ENCODE data around the gene CHD5.

CHD5 gene

DNA sequence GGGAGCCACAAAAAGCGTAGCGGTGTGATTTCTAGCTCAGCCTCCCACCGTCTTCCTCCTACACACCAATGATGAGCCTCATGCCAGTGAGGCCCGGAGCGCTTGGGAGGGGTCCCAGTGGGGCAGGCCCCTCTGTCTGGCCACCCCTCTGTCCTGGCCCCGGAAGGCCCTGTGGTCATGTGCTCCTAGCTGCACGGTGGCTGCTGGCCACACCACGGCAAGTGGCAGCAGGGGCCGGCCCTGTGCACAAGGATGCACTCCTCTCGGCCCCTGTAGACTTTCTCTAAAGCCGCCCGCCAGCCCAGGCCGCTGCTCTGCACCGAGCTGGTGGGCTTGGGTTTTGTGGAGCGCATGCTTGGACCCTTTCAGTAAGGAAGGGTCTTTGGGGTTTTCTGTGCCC lies 80.8 kb downstream of the CHD5 start:
- no peak for DNase-seq (ENCODE audit: low spot score)

DNA sequence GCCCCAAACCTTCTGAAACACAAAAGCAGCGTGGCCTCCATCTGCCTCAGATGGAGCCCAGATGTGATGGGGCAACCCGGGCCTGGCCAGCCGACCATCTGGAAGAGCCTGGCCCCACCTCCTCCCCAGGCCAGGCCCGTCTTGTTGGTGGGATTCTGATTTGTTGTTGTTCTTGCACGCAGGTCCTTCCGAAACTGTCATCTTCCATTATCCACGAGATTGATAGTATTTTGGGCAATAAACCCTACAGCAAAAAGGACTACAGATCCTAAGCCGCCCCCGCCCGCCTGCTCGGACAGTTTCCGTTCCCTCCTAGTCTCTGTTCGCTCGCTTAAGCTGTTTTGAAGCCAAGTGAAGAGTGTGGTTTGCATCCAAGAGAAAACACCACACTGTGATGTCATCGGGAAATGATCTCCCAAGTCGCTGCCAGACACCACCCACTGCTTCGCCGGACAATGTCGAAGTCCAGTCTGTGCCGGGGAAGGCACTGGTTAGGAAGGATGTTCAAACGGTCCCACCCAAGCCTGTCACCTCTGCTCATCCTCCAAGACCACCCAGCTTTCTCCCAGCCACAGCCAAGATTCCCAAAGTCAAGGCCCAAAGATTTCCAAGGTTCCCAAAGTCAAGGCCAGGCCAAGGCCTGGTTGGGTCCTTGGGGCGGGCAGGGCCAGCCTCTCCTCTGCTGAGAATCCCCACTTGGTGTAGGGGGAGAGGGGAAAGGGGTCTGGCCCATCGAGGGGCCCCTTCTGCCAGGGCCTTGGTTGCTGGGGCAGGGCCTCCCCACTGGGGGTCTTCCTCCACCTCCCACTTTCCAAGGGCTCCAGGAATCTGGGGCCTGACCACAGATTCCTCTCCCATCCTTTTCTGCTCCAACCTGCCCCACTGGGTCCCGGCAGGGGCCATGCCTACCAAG lies 81.6 kb downstream of the CHD5 start:
- no peak for DNase-seq (ENCODE audit: low spot score)

DNA sequence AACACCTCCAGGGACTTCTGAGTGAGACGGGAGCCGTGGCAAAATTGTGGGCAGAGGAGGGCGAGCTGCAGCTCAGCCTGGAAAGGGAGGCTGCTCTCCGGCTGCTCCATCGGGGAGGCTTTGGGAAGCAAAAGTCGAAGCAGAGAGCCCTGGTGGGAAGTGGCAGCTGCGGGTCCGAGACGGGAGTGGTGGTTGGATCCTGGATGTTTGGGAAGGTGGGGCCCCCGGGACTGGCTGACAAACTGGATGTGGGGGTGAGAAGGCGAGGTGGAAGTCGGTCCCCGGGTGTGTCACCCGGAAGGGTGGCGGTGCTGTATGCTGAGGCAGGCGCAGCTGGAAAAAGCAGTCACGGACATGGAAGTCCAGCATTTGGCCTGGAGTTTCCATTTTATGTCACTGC lies 82.3 kb downstream of the CHD5 start:
- no peak for DNase-seq (ENCODE audit: low spot score)

DNA sequence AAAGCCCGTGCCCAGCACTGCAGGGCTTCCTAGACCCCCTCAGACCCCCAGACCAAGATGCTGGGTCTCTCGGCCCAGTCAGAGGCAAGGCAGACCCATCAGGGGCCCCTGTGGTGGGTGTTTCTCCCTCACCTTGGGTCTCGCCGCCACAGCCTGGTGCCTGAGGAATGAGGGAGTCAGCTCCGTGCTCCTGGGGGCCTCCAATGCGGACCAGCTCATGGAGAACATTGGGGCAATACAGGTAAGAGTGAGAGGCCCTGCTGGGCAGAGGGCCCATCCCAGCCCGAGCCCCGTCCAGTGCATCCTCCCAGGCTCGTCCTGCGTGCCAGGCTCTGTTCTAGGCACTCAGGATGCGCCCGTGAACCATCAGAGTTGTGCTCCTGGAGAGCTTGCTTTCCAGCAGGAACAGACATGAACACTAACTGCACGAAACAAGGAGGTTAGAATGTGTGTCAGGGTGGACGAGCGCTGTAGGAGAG lies 83.0 kb downstream of the CHD5 start:
- DNase-seq (ENCODE audit: low spot score), result no peak

DNA sequence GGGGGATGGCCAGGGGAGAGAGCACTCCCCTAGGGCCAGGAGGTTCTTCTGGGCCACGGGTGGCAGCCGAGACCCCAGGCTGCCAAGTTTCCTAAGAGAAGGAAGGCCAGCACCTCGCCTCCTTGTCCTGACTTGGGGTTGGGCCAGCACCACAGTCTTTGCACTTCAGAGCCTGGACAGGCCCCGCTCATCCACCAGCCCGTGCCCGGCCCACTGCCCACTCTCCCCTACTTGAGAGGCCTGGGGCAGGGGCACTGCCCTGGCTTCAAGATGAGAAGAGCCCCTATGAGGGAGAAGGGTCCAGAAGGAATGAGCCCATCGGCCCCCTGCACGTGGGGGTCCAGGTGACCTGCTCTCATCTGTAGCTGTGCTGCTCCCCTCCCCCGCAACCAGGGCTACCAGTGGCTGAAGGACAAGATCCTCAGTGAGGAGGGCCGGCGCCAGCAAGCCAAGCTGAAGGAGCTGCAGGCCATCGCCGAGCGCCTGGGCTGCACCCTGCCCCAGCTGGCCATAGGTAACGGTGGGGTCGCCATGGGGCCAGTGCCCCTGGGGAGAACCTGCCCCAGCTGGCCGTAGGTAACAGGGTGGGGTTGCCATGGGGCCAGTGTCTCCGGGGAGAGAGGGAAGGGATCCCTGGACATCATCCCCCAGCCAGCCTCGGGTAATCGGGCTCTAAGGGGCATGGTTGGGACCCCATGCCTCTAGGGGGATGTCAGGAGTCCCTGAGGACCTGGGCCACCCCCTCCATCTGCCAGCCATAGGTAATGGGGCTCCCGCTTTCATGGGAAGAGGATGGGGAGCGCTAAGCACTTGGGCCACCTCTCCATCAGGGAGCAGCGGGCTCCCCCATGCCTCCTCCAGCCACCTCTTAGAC lies 83.6 kb downstream of the CHD5 start:
- DNase-seq (ENCODE audit: low spot score), result no peak

DNA sequence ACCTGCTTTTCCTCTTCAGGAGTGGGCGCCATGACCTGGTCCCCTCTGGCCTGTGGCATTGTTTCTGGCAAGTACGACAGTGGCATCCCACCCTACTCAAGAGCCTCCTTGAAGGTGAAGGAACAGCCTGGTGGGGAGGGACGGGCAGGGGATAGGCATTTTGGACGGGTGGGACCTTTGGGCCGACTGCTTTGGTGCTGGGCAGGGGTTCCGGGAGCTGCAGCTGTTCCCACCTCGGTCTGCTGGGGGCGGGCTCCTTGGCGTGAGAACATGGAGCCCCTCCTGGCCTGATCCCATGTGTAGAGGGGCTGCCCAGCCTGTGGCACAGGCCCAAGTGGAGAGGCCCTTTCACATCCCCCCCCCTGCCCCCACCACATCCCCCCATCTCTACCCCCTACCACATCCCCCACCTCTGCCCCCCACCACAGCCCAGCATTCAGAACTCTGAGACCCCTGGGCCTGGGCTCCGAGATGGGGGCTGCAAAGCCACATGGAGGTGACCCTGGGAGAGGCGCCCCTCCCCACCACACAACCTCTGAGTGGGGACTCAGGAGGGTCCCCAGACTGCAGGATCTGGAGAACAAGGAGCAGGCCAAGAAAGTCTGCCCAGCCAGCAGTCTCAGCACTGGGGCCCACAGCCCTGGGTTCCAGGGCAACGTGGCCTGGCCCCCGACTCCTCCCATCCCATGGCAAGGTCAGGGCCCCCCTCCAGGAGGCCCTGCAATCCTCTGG lies 84.4 kb downstream of the CHD5 start:
- DNase-seq (ENCODE audit: low spot score), result no peak

DNA sequence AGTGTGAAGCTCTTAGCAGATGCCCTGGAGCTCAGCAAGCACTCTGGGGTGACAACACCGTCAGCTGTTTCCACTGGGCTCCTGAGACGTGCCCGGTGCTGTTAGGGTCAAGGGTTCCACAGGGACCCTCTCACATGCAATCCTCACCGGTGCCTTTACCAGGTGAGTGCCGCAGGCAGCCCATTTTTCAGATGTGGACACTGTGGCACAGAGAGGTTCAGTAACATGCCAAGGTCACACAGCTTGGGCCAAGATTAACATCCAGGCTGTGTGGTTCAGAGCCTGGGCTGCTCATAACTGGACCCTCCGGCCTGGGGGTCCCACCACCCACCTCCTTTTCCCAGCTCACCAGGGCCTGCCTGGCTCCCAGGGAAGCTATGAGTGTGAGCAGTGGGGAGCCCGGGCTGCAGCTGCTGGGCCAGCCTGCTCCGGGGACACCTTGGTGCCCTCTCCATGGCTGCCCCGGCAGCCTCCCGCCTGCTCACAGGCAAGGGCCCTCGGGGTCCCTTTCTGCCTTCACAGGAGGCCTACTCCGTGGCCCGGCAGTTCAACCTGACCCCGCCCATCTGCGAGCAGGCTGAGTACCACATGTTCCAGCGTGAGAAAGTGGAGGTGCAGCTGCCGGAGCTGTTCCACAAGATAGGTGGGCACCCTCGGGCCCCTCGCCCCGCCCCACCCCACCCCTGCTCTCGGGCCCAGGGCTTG lies 85.2 kb downstream of the CHD5 start:
- no peak for DNase-seq (ENCODE audit: low spot score)

DNA sequence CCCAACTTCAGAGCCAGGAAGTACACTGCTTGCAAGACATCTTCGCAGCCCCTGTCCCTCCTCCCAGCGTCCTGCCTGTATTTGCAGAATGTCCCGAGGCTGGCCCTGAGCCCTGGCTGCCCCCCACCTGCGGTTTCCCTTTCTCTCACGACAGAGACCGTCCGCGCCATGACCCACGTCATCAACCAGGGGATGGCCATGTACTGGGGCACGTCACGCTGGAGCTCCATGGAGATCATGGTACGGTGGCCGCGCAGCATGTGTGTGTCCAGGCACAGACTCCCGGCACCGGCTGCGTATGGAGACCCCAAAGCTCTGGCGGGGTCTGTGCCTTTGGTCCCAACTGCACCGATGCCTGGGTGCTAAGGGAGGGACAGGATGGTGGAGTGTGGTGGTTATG lies 85.9 kb downstream of the CHD5 start:
- DNase-seq (ENCODE audit: low spot score), result no peak

DNA sequence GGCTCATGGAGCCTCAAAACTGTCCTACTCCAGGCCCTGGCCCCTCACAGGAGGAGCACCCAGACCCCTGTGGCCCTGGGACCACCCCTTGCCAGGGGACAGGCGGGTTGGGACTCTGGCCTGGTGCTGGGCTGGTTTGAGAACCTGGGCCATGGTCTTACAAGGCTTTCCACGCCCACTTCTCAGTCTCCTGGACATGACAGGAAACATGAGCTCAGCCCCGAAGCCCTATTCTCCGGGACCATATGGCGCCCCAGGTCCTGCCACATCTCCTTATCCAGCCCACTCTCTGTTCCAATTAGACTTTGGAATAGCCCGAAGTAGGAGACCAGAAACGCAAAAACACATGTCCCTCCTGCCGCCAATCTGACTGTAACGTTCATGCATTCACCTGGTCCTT lies 86.5 kb downstream of the CHD5 start:
- no peak for DNase-seq (ENCODE audit: low spot score)

DNA sequence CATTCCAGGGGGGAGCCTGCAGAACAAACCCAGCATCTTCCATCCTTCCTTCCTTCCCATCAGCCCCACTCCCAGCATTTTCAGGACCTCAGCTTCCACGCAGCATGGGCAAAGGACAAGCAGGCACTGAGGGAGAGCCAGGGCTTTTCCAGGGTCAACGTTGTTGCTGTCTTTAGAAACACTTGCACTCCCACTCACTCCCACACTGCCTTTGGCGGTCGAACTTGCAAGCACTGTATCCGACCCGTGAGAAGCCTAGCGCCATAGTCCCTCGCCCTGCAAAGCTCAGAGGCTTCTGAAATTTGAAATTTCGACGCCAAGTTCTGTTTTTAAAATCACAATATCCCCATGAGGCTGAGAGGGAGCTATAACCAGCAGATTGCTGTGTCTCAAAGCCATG lies 87.0 kb downstream of the CHD5 start:
- no peak for DNase-seq (ENCODE audit: low spot score)

DNA sequence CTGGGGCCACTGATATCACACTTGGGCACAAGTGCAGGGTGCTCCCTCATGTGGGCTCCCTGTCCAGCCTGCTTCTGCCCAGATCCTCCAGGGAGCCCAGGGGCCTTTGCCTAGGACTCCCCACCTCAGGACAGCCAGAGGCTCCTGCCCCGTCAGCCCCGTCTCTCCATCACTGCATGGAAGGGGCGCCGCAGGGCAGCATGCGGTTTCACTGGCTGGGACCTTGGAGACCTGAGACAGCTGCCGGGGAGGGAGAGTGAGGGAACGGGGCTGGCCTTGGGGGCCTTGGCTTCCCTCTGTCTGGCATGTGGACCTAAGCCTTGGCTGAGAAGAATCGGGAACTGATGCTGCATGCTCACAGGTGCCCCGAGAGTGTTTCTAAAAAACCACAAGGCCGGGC lies 87.9 kb downstream of the CHD5 start:
- DNase-seq (ENCODE audit: low spot score), result no peak

DNA sequence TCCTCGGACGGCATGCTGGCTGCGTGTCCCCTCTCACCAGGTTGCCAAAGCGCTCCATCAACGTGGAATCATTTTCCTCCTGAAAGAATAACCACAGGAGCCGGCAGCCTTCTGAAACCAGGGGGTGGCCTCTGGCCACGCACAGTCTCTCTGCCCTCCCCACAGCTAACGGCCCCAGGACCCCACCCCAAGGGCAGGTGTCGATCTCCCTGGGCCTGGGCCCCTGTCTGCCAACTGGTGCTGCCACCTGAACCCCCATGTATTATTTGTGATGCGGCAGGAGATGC lies 88.4 kb downstream of the CHD5 start:
- DNase-seq (ENCODE audit: low spot score), result no peak

DNA sequence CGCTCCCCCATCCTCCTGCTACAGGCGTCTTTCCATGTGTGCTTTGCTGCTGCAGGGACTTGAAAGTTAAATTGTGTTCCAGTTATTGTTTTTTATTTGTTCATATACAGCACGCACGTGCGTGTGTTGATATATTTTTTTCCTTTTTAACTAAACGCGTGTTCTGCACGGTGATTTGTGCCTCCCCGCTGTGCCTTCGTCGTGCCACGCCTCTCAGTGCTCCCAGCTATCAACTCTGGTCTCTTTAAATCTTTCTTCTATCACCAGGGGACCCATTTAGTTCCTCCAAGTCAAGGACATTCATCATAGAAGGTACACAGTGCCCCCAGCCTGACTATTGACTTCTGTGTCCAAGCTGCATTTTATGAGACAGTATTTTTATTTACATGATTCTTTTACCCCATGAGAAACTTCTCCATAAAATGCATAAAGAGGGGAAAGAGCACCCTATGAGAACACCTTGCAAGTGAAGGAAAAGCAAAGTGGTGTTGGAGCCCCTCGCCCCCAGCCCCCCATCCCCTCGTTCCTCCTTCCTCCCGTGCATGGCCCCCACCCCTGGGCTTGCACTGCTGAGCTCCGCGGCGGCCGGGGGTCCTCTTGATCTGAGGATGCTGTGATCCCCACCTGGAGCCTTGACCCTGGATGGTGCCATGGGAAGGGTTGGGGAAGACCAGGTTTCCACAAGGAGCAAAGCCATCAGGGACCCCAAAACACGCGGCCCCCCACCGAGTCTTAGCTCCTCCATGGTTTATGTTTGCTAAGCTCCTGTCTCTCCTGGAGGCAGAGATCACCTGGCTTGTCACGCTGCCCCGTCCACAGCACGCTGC lies 88.9 kb downstream of the CHD5 start:
- no peak for DNase-seq (ENCODE audit: low spot score)

DNA sequence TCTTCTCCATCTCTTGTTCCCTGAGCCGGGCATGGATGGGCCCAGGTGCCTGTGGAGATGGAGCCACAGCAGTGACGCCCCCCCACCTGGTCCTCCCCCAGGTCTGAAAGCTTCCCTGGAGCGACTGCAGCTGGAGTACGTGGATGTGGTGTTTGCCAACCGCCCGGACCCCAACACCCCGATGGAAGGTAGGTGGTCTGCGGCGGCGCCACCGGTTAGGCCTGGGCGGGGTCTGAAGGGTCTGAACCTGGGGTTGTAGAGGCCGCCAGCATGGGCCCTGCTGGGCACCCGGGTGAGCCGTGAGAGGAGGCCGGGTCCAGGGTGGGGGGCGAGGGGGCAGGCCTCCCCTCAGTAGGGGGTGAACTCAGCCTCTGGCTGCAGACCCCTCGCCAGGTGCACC lies 89.8 kb downstream of the CHD5 start:
- DNase-seq (ENCODE audit: low spot score), result no peak

DNA sequence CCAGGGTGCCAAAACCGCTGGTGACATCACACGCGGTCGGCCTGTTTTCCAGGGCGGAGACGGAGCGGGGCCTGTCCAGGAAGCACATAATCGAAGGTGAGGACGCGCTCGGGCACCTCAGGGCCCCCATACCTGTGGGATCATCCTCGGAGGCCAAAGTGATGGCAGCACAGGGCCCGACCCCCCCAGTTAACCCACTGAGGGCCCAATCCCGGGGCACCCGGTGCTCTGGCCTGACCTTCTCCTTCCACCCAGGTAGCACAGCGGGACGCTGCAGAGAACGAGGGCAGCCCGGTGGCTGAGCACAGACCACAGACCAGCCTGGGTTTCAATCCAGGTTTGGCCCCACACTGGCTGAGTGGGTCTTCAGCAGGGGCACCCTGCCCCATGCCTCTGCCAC lies 91.2 kb downstream of the CHD5 start:
- no peak for DNase-seq (ENCODE audit: low spot score)

DNA sequence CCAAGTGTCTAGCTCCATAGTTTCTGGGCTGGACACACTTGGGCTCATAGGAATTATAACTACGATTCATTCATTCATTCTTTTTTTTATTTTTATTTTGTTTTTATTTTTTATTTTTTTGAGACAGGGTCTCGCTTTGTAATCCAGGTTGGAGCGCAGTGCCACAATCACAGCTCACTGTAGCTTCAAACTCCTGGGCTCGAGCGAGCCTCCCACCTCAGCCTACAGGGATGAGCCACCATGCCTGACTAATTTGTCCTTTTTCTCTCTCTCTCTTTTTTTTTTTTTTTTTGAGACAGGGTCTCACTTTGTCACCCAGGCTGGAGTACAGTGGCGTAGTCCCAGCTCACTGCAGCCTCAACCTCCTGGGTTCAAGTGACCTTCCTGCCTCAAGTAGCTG lies 92.2 kb downstream of the CHD5 start:
- no peak for DNase-seq (ENCODE audit: low spot score)

DNA sequence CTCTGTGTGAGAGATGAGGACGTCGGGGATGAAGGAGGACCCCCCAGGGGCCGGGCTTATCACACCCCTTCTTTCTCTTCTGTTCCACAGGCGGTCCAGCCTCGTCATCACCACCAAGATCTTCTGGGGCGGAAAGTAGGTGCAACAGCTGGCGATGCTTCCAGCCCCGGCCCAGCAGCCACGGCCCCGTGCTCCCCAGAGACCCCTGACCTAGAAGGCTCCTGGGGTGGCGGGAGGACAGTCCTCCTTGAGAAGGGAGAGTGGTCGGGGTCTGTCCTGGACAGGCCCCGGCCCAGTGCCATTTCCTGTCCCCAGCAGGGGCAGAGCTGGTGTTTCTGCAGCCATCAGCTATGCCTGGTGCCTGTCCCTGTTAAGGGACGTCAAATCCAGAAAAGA lies 92.7 kb downstream of the CHD5 start:
- DNase-seq (ENCODE audit: low spot score), result no peak

DNA sequence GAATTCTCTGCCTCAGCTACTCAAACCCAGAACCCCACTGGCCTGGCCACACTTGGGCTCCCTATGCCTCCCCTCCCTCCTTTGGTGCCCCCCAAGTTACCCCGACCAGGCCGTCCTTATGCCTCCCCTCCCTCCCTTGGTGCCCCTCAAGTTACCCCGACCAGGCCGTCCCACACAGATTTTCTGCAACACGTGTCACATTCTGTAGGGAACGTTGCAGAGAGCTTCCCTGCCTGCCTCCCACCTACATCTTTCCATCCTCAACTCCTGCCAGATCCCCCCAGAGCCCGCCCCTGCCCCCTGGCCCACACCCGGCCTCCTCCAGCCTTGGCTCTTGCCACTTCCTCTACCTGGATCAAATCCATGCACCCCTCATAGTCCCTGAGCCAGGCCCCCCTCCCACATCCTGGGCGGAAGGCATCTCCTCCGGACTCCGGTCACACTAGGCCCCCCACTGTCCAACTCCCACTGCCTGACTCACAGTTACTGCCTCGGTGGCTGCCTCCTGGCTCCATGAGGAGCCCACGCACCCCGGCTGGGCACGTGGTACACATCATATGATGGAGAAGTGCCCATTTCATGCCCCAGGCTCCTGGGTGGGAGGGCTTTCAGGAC lies 93.3 kb downstream of the CHD5 start:
- no peak for DNase-seq (ENCODE audit: low spot score)

DNA sequence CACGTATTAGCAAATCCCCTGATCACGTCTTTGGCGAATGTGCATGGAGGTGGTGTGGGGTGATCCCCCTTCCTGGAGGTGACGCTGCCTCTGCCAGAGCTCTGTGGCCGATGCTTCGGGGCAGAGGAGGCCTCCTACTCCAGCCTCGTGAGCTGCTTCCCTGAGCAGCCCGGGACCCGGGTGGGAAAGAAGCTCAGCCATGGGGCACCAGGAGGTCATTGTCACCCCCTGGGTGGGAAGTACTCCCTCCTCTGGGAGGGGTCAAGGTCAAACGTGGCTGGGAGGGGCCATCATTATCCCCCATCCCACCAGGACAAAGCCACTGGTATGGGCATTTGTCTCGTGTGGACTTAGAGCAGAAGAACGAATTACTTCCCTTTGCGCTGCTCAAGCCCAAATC lies 93.8 kb downstream of the CHD5 start:
- DNase-seq (ENCODE audit: low spot score), result no peak

DNA sequence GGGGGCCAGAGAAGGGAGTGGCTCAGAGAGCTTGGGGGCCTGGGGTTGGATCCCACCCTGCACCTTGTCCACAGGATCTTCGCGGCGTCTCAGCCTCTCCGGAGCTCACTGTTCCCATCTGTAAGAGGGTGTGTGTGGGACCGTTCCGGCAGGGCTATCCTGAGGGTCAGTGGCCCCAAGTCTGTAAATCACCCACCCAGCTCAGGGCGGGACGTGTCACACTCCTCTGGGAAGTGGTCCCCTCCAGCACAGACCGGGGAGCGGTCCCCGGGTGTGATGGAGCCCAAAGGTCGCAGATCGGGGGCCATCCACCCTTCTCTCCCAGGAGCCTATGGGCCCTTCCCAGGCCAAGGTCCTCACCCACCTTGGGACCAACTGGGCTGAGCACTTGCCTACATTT lies 94.5 kb downstream of the CHD5 start:
- DNase-seq (ENCODE audit: low spot score), result no peak
